Stimulated activated CD4-positive, alpha-beta T cell treated with anti-CD3 and anti-CD28 coated beads, Interleukin-1b, Interleukin-23, amount 100 ng/mL, for 24 hours (primary cell): ENCODE data around the gene RIPK4.

Experiments used
- DNase-seq, 4 experiments: peaks; one replicate each; pipeline ENCODE4 v3.0.0-alpha.2; 2020; ENCODE audit warnings: low read depth in 4 of 4, low spot score in 1 of 4

RIPK4 gene

GRCh38 chr21:41769933-41770332 lies 3.1 kb upstream of the RIPK4 start:
- no peak for DNase-seq

DNA sequence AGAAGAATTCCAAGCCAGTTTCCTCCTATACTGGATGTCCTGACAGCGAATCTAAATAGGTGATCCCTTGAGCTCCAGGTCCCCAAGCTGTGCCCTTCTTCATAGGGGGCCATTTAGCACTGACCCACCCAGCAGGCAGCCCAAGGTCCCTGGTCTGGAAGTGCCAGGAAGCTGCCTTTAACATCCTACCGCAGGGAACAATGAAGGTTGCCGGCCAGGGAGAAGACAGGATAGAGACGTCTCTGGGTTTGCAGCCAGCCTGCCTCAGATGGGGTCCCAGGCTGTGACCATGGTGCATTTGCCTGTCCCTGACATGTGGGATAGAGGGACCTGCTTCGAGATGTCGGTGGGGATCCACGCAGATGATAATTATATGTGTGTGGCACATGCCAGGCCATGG lies 2.7 kb upstream of the RIPK4 start:
- DNase-seq = no peak

- DNase-seq = no peak
Observed at GRCh38 chr21:41769111-41769510, 2.3 kb upstream of the RIPK4 start.

DNA sequence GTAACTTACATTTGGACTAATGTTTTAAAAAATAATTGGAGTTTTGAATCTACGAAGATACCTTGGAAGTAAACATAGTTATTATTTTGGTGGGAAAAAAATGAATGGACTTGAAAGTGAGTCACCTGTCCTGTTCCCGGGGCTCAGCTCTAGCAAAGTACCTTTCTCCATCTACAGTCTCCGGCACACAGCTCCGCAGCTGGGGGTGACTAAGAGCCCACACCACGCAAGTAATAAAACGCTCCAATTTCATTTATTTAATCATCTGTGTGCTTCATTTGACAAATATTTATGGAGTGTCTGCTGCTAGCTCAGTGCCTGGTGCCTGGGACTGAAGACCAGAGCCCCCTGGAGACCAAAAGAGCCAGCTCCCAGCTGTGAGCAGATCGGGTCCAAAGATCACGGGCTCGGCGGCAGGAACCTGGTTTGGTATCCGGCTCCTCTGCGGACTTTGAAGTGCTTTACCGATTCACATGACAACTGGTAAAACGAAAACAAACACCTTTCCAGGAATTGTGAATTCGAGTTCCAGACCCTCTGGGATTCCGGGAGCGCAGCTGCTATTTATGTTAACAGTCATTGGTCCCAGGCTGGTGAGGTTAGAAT lies 1.7 kb upstream of the RIPK4 start:
- DNase-seq = no peak

GRCh38 chr21:41767606-41768436 lies 969 bp upstream of the RIPK4 start:
- DNase-seq = no peak

DNA sequence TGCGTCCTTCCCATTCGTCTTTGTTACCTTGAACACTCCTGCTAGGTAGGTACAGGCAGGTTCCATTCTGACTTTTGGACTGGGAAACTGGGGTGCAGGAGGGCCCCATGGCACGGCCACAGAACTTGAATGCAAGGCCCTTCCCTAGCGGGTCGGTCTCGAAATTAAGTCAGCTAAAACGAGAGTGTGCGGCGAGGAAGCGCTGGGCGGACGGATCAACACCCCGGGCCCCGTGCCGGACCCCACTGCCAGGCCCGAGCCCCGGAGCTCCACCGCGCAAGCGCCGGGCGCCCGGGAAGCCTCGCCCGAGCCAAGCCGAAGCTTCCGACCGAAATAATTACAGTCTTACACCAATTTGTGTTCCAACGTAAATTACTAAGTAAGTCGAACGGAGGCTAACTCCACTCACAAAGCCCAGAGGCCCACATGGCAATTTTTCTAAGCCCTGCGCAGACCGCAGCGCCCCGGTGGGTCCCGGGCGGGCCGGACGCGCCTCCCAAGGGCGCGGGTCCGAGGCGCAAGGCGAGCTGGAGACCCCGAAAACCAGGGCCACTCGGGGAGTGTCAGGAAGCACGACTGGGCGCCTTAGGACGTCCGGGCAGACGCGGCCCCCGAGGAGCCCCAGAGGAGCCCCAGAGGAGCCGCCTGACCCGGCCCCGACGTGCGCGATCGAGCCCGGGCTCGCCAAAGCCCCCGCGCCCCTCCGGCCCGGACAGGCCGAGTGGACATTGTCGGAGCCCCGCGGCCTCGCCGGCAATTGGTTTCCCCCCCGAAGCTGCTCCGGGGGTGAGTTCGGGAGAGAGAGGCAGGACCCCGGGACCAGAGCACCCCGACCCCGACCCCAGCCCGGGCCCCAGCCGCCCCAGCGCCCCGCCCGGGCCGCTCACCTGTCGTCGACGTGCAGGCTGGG lies 624 bp downstream of the RIPK4 start:
- DNase-seq = no peak

DNA sequence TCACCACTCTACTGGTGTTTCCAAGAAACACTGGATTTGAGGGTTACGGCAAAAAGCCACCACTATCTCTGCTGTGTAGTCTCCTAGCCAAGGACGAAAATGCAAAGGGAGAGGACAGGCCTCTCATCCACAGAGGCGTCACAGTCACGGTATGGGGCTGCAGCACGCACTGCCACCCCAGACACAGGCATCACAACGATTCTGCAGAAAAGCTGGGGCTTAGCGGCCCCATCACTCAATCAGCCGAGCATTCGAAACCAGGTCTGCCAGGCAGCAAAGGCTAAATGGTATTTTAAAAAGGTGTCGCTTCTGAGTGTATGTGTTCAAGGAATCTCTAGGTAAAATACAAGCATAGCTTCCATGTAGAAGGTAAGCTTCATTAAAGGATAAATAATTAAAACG lies 1.4 kb downstream of the RIPK4 start:
- DNase-seq = no peak

DNA sequence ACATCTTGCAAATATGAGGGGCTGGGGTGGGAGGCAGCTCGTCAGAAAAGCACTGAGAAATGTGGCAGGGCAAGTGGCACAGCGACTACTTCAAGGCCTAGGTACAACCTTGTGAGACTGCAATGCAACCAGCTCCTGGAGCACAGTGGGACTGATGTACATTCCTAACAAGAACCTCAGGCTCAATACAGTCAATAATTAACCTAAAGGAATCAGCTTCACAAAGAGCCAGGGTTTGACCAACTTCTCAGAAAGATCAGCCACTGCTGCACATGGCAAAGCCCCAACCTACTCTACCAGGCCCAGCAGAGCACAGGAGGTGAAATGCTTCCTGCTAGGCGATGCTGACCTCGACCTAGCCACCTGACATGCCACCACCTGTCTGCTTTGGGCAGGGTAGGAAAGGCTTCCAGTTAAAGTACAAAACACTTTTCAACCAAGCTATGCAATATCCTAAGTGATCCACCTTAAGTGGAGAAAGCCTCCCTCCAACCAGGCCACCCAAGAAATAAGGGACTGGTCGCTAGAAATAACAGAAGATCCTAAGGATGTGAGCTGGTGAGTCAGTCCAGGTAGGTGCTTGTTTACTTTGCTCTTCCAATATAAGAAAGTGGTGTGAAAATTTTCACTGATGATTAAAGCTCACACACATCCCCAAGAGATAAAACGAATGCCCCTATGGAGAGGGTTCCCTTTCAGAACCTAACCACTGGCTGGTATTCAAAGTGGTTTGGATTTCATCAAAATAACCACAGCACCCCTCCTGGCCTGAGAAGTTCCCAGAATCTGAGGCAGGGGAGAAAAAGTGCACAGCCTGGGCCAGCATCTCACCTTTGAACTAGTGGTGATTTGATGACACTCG lies 2.1 kb downstream of the RIPK4 start:
- DNase-seq = no peak

DNA sequence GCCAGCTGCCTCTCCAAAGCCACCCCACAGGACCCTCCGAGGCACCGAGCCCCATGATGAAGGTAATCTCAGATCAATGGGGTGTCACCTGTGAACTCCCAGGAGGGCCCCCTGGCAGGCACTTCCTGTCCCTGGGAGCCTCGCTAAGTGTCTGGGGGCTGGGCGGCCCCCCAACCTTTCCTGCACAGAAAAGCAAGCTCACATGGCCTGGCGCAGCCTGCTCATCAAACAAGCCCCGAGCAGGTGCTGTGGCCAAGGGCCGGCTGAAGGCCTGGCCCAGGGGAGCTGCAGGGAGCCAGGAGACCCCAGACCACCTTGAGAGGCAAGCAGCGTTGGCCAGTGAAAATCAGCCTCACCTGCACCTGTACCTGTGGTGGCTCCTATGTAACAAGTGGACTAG lies 2.9 kb downstream of the RIPK4 start:
- DNase-seq = no peak

- DNase-seq = no peak
Observed at GRCh38 chr21:41763398-41763931, 3.4 kb downstream of the RIPK4 start.

GRCh38 chr21:41762753-41763152 lies 4.1 kb downstream of the RIPK4 start:
- no peak for DNase-seq

- DNase-seq = no peak
Observed at GRCh38 chr21:41761934-41762635, 4.8 kb downstream of the RIPK4 start.

GRCh38 chr21:41761211-41761933 lies 5.5 kb downstream of the RIPK4 start:
- no peak for DNase-seq

- DNase-seq = no peak
Observed at GRCh38 chr21:41760411-41760810, 6.4 kb downstream of the RIPK4 start.

DNA sequence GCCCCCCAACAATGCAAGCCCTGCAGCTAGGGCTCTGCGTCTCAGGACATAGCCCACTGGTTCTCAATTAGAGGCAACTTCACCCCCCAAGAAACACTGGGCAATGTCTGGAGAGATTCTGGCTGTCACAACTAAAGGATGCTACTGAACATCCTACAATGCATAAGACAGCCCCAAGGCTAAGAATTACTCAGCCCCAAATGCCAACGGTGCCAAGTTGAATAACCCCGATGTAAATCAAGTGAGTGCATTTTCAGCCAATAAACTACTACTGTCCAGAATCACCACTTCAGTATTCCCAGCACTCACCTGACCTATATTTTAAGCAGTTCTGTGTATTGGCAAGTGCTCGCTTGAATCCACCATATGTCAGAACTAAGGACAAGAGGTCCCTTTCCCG lies 6.9 kb downstream of the RIPK4 start:
- DNase-seq = no peak

DNA sequence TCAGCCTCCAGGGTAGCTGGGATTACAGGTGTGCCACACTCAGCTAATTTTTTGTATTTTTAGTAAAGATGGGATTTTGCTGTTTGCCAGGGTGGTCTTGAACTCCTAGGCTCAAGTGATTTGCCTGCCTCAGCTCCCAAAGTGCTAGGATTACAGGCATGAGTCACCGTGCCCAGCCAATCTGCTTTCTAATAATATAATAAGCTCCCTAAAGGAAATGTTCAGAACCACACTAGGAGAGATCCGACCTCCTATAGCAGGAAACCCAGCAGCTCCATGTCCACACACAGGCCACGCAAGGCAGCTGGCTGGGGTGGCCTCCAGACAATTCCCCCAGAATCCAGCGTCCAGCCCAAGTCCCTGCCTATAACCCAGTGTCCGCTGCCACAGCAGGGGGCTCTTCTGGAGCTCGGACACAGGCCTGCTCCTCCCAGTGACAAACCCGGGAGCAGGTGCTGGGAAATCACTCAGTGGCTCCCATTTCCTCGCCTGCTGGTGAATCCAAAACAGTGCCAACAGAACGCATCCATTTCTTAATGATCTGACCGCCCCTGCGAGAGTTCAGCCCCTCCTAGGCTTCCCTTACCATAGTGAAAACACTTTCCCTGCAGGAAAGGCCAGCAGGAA lies 7.5 kb downstream of the RIPK4 start:
- DNase-seq = no peak

DNA sequence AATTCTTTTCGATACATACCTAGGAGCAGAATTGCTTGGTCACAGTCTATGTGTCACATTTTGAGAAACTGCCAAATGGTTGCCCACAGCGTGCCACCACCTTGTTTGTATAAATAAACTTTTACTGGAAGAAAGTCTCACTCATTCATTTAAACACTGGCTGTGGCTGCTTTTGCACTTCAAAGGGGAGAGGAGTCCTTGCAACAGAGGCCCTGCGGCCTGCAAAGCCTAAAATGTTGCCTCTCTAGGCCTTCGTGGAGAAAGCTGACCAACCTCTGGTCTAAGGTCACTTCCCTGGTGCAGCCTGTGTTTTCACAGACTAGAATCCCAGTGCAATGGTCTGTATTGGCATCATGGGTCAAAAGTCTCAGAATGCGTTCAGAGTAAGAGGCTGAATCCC lies 8.3 kb downstream of the RIPK4 start:
- no peak for DNase-seq

DNA sequence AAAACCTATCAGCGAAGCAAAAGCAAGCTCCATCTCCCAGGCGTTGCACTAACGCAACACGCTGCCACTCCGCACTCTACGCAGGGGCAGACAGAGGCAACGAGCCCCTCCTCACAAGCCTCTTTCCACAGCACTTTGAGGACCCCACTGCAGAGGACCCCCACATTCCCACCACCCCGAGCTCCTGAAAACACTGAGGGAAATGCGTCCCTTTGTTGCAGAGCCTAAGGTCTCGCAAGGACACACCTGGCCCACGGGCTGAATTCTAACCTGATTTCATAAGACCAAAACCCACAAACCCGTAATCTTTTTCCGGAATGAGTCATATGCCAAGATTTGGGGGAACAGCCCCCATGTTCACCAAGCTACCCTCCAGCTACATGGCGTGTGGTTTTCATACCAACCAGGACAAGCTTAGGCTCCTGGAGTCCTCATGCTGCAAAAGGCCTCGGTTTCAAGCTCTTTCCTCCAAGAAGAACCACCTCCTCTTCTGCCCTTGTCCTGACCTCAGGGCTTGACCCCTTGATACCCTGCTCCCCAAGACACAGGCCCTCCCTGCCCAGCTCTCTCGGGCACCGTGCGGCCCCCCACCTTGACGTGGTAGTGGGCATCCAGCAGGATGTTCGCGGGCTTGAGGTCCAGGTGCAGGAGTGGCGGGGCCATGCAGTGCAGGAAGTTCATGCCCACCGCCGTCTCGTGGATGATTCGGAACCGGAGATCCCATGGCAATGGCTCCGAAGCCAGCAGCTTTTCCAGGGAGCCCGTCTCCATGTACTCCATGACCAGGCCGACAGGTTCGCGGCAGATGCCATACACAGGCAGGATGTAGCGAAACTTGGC lies 10.7 kb downstream of the RIPK4 start:
- no peak for DNase-seq
